ENCODE measurements around the gene KCP.

KCP gene

DNA sequence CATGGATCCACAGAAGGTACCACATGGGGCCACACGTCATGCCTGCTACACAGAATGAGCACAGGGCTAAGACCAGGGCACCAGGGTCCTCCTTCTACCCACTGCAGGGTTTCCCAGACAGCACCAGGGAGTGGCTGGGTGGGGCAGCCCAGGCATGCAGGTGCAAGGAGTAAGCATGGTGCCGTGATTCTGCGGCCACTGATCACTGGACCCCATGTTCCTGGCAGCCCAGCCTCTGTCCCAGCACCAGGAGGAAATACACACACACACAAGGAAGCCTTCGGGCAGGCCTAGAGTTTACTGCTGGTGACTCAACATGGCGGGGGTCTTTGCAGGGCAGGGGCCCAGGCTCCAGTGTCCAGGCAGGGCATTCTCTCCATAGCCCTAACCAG lies 33.9 kb downstream of the KCP start:
- TF ChIP-seq, protein P1, sequence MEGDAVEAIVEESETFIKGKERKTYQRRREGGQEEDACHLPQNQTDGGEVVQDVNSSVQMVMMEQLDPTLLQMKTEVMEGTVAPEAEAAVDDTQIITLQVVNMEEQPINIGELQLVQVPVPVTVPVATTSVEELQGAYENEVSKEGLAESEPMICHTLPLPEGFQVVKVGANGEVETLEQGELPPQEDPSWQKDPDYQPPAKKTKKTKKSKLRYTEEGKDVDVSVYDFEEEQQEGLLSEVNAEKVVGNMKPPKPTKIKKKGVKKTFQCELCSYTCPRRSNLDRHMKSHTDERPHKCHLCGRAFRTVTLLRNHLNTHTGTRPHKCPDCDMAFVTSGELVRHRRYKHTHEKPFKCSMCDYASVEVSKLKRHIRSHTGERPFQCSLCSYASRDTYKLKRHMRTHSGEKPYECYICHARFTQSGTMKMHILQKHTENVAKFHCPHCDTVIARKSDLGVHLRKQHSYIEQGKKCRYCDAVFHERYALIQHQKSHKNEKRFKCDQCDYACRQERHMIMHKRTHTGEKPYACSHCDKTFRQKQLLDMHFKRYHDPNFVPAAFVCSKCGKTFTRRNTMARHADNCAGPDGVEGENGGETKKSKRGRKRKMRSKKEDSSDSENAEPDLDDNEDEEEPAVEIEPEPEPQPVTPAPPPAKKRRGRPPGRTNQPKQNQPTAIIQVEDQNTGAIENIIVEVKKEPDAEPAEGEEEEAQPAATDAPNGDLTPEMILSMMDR (IDR thresholded peaks at IDR 0.05; ENCODE audit: low read depth, low read length): no peak
- no peak overlapping the region for H3K4me3 ChIP-seq (ENCODE audit: low read depth, low read length)

GRCh38 chr7:128876127-128876526 lies 34.4 kb downstream of the KCP start:
- TF ChIP-seq, protein P1 (IDR thresholded peaks at IDR 0.05; ENCODE audit: low read depth, low read length): no peak
- H3K4me3 ChIP-seq (ENCODE audit: low read depth, low read length): no peak overlapping the region

DNA sequence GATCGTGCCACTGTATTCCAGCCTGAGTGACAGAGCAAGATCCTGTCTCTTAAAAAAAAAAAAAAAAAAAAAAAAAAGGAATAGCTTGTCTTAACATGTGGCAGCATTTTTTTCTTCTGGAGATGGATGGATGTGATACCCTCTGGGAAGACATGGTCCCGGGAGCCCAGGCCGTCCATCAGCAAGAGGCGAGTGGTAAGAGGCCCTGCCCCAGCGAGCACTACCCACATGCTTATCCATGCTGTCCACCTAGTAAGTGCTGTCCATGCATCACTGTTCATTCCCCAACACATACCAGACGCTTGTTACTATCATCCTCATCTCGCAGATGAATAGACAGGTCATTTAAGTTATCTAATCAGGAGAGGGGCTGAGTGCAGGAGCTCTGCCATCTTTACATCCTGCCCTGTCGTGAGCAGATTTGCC lies 35.0 kb downstream of the KCP start:
- TF ChIP-seq, protein P1 (IDR thresholded peaks at IDR 0.05; ENCODE audit: low read depth, low read length): no peak
- H3K4me3 ChIP-seq (ENCODE audit: low read depth, low read length): no peak overlapping the region

GRCh38 chr7:128874140-128875031 lies 36.1 kb downstream of the KCP start:
- TF ChIP-seq, protein P1 (IDR thresholded peaks at IDR 0.05; ENCODE audit: low read depth, low read length): no peak
- H3K4me3 ChIP-seq (ENCODE audit: low read depth, low read length): no peak overlapping the region

DNA sequence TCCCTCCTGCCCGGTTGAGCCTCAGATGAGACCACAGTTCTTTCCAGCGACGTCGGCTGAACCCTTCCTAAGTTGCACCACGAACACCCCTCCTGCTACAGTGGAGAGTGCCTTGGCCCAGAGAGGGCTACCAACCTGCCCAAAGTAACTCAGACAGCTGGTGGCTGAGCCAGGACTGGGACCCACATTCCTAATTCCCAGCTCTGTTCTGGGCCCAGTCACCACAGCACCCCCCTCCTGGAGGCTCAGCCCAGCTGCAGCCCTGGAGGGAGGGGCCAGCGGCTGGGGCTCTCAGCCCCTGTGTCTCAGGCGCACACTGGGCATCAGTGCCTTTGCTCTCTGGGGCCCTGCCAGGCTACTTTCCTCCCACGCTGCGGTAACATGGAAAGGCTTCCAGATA lies 37.3 kb downstream of the KCP start:
- TF ChIP-seq, protein P1 (IDR thresholded peaks at IDR 0.05; ENCODE audit: low read depth, low read length): no peak
- no peak overlapping the region for H3K4me3 ChIP-seq (ENCODE audit: low read depth, low read length)

GRCh38 chr7:128872394-128872824 lies 38.1 kb downstream of the KCP start:
- TF ChIP-seq, protein P1 (IDR thresholded peaks at IDR 0.05; ENCODE audit: low read depth, low read length): no peak

DNA sequence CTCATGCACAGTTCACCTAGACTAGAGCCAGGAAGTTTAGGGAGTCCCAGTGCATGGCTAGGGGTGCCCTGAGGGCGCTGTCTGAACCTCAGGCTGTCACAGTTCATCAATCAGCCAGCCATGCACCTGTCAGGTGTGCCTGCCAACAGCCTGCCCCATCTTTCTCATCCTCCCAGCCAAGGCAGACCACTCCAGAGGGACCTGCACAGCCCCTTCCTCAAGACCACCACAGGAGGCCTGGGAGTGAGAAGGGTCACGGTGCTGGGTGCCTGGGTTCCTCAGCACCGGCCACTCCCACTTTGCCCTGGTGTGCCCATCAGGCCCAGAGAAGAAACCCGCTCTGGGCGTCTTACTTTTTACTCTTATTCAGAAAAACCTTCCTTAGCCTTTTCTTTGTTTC lies 39.5 kb downstream of the KCP start:
- H3K4me3 ChIP-seq (ENCODE audit: low read depth, low read length): no peak overlapping the region
- TF ChIP-seq, protein P1 (IDR thresholded peaks at IDR 0.05; ENCODE audit: low read depth, low read length): no peak

More at GRCh38 chr7:128872394-128872824, 38.1 kb downstream of the KCP start:
- H3K4me3 ChIP-seq (ENCODE audit: low read depth, low read length): no peak overlapping the region
